HT1080 (cell line): Measurements from ENCODE around the gene CHCHD3. TPM values are rescaled to one million over a fixed set of nuclear protein-coding genes. Genes with fewer than 3 reads are reported as not detected.
A peak's percentile ranks its signal among the peaks of the same experiment; 100 is the strongest.

ENCODE experiments used
- DNase-seq: peaks from one replicate; pipeline ENCODE4 v3.0.0-alpha.2; 2015; ENCODE audit warnings: low read depth
- total RNA-seq: library from RNA; depleted of rRNA; stranded (reverse); fragments of >200 nt; shearing (Covaris generic); gene quantifications from 2 replicates; pipeline ENCODE4 v1.2.3, GENCODE V29; 2014

Gene CHCHD3
- total RNA-seq, 1 experiment from 2014 or later: 148 TPM

GRCh38 chr7:132865366-132866143 is 216.3 kb downstream of the CHCHD3 start:
- no peak for DNase-seq

GRCh38 chr7:132861940-132862554 is 219.8 kb downstream of the CHCHD3 start:
- DNase-seq: no peak

- DNase-seq: no peak
Observed at GRCh38 chr7:132861424-132861823, 220.5 kb downstream of the CHCHD3 start.

GRCh38 chr7:132859199-132859598 is 222.7 kb downstream of the CHCHD3 start:
- no peak for DNase-seq

- no peak for DNase-seq
Observed at GRCh38 chr7:132858760-132859159, 223.1 kb downstream of the CHCHD3 start.

- no peak for DNase-seq
Observed at GRCh38 chr7:132858251-132858650, 223.6 kb downstream of the CHCHD3 start.

GRCh38 chr7:132857703-132858102 is 224.2 kb downstream of the CHCHD3 start:
- no peak for DNase-seq

GRCh38 chr7:132857031-132857430 is 224.9 kb downstream of the CHCHD3 start:
- DNase-seq: no peak

GRCh38 chr7:132856416-132856815 is 225.5 kb downstream of the CHCHD3 start:
- no peak for DNase-seq

- no peak for DNase-seq
Observed at GRCh38 chr7:132855901-132856300, 226.0 kb downstream of the CHCHD3 start.

- no peak for DNase-seq
Observed at GRCh38 chr7:132854238-132854637, 227.7 kb downstream of the CHCHD3 start.

- DNase-seq: no peak
Observed at GRCh38 chr7:132847376-132847775, 234.5 kb downstream of the CHCHD3 start.

- no peak for DNase-seq
Observed at GRCh38 chr7:132846086-132846485, 235.8 kb downstream of the CHCHD3 start.

- DNase-seq: no peak
Observed at GRCh38 chr7:132842478-132842877, 239.4 kb downstream of the CHCHD3 start.

- no peak for DNase-seq
Observed at GRCh38 chr7:132840199-132840598, 241.7 kb downstream of the CHCHD3 start.

GRCh38 chr7:132838313-132838712 is 243.6 kb downstream of the CHCHD3 start:
- no peak for DNase-seq

- DNase-seq: no peak
Observed at GRCh38 chr7:132837529-132837928, 244.4 kb downstream of the CHCHD3 start.

GRCh38 chr7:132836746-132837145 is 245.1 kb downstream of the CHCHD3 start:
- DNase-seq: peak; percentile 42

GRCh38 chr7:132830941-132831340 is 250.9 kb downstream of the CHCHD3 start:
- no peak for DNase-seq

GRCh38 chr7:132828502-132828901 is 253.4 kb downstream of the CHCHD3 start:
- no peak for DNase-seq

- no peak for DNase-seq
Observed at GRCh38 chr7:132825932-132826835, 255.7 kb downstream of the CHCHD3 start.

- no peak for DNase-seq
Observed at GRCh38 chr7:132825222-132825621, 256.7 kb downstream of the CHCHD3 start.
